DOHH2 (cell line): ENCODE measurements around the gene APOL2.

Experiments used
- CTCF ChIP-seq: fragments of 200-600 bp; sonication (generic); IDR thresholded peaks from one replicate; pipeline ENCODE4 v1.5.1; 2014; ENCODE audit warnings: antibody characterized with exemption, mild to moderate bottlenecking, low read depth, low read length; ENCODE audit not compliant: poor library complexity, severe bottlenecking
- EZH2phosphoT487 ChIP-seq: fragments of 200-600 bp; sonication (generic); IDR thresholded peaks from 2 replicates; pipeline ENCODE4 v1.6.1; 2017; ENCODE audit warnings: borderline replicate concordance, mild to moderate bottlenecking, antibody characterized with exemption, low read length, moderate library complexity, mixed read lengths

DNA sequence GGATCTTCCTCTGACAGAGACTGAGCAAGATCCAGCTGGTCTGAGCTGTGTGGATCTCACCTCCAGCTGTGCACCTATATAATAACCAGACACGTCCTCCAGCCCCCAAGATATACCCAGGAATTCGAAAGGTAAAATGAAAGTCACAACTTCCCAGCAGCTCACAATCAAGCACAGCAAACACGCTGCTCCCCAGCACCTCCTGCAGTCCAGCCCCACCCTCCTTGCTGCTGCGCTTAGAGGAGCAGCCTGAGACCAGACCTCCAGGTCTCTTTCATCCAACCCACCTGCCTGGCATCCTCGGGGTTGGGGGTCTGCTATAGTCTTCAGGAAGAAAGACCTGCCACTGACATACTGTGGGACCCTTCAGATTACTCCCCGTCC, 34.7 kb downstream of the APOL2 start:
- TF ChIP-seq CTCF, result no peak
- TF ChIP-seq EZH2phosphoT487, result no peak
